ENCODE data around the gene SMAD1. TPM values are rescaled to one million over a fixed set of nuclear protein-coding genes. Genes with fewer than 3 reads are reported as not detected.

Gene SMAD1
- total RNA-seq, 1 donor from 2014 or later: 38.6 TPM

- Histone ChIP-seq H3K9ac (ENCODE audit: low read depth in 1 of 3, low read length in 3 of 3) (no peak overlapping the region), H3K4me1 (ENCODE audit: control insufficient read depth in 3 of 3, insufficient read depth in 3 of 3, low read length in 3 of 3) (peaks cover 10 to 17% (median 14%) of the 10 kb centered on the region in 3 donors), H3K9me3 (ENCODE audit: control insufficient read depth in 3 of 3, low read length in 3 of 3) (no peaks in the 10 kb centered on the region), H3K4me3 (ENCODE audit: low read length in 3 of 3) (no peak overlapping the region), H3K27ac (ENCODE audit: low read depth, low read length) (no peak overlapping the region), H3K36me3 (ENCODE audit: control insufficient read depth in 3 of 3, insufficient read depth in 3 of 3, low read length in 3 of 3) (no peaks in the 10 kb centered on the region), H3K27me3 (ENCODE audit: control insufficient read depth in 3 of 3, insufficient read depth in 3 of 3, low read length in 3 of 3) (no peaks in the 10 kb centered on the region)
These were observed 16.8 kb downstream of the SMAD1 start for GRCh38 chr4:145498430-145498829.

- Histone ChIP-seq H3K9me3 (ENCODE audit: control insufficient read depth in 3 of 3, low read length in 3 of 3) (no peaks in the 10 kb centered on the region), H3K9ac (ENCODE audit: low read depth in 1 of 3, low read length in 3 of 3) (peak overlapping the region in 1 of 3 donors; percentile 12), H3K27me3 (ENCODE audit: control insufficient read depth in 3 of 3, insufficient read depth in 3 of 3, low read length in 3 of 3) (no peaks in the 10 kb centered on the region), H3K36me3 (ENCODE audit: control insufficient read depth in 3 of 3, insufficient read depth in 3 of 3, low read length in 3 of 3) (no peaks in the 10 kb centered on the region), H3K4me3 (ENCODE audit: low read length in 3 of 3) (no peak overlapping the region), H3K27ac (ENCODE audit: low read depth, low read length) (peak overlapping the region; percentile 3), H3K4me1 (ENCODE audit: control insufficient read depth in 3 of 3, insufficient read depth in 3 of 3, low read length in 3 of 3) (peaks cover 8 to 17% (median 12%) of the 10 kb centered on the region in 3 donors)
These were observed 19.5 kb downstream of the SMAD1 start for GRCh38 chr4:145501051-145501660.

- Histone ChIP-seq H3K4me3 (ENCODE audit: low read length in 3 of 3) (no peak overlapping the region), H3K27me3 (ENCODE audit: control insufficient read depth in 3 of 3, insufficient read depth in 3 of 3, low read length in 3 of 3) (no peaks in the 10 kb centered on the region), H3K4me1 (ENCODE audit: control insufficient read depth in 3 of 3, insufficient read depth in 3 of 3, low read length in 3 of 3) (peaks cover 4 to 21% (median 12%) of the 10 kb centered on the region in 3 donors), H3K9me3 (ENCODE audit: control insufficient read depth in 3 of 3, low read length in 3 of 3) (no peaks in the 10 kb centered on the region), H3K36me3 (ENCODE audit: control insufficient read depth in 3 of 3, insufficient read depth in 3 of 3, low read length in 3 of 3) (no peaks in the 10 kb centered on the region), H3K9ac (ENCODE audit: low read depth in 1 of 3, low read length in 3 of 3) (peak overlapping the region in 1 of 3 donors; percentile 38), H3K27ac (ENCODE audit: low read depth, low read length) (peak overlapping the region; percentile 27)
These were observed 21.2 kb downstream of the SMAD1 start for GRCh38 chr4:145502809-145503208.

- Histone ChIP-seq H3K9me3 (ENCODE audit: control insufficient read depth in 3 of 3, low read length in 3 of 3) (no peaks in the 10 kb centered on the region), H3K9ac (ENCODE audit: low read depth in 1 of 3, low read length in 3 of 3) (peak overlapping the region in 1 of 3 donors; percentile 38), H3K4me1 (ENCODE audit: control insufficient read depth in 3 of 3, insufficient read depth in 3 of 3, low read length in 3 of 3) (peaks cover 4 to 21% (median 12%) of the 10 kb centered on the region in 3 donors), H3K27ac (ENCODE audit: low read depth, low read length) (peak overlapping the region; percentile 27), H3K27me3 (ENCODE audit: control insufficient read depth in 3 of 3, insufficient read depth in 3 of 3, low read length in 3 of 3) (no peaks in the 10 kb centered on the region), H3K4me3 (ENCODE audit: low read length in 3 of 3) (no peak overlapping the region), H3K36me3 (ENCODE audit: control insufficient read depth in 3 of 3, insufficient read depth in 3 of 3, low read length in 3 of 3) (no peaks in the 10 kb centered on the region)
These were observed 21.9 kb downstream of the SMAD1 start for GRCh38 chr4:145503486-145504072.

- Histone ChIP-seq H3K9ac (ENCODE audit: low read depth in 1 of 3, low read length in 3 of 3) (no peak overlapping the region), H3K27ac (ENCODE audit: low read depth, low read length) (no peak overlapping the region), H3K4me3 (ENCODE audit: low read length in 3 of 3) (no peak overlapping the region), H3K36me3 (ENCODE audit: control insufficient read depth in 3 of 3, insufficient read depth in 3 of 3, low read length in 3 of 3) (no peaks in the 10 kb centered on the region), H3K27me3 (ENCODE audit: control insufficient read depth in 3 of 3, insufficient read depth in 3 of 3, low read length in 3 of 3) (no peaks in the 10 kb centered on the region), H3K9me3 (ENCODE audit: control insufficient read depth in 3 of 3, low read length in 3 of 3) (no peaks in the 10 kb centered on the region), H3K4me1 (ENCODE audit: control insufficient read depth in 3 of 3, insufficient read depth in 3 of 3, low read length in 3 of 3) (peaks cover 4 to 8% (median 7%) of the 10 kb centered on the region in 3 donors)
These were observed 24.3 kb downstream of the SMAD1 start for GRCh38 chr4:145505995-145506394.

GRCh38 chr4:145507636-145508035 lies 26.0 kb downstream of the SMAD1 start:
- H3K9me3 ChIP-seq (ENCODE audit: control insufficient read depth in 3 of 3, low read length in 3 of 3): peaks cover 0 to 3% (median 0%) of the 10 kb centered on the region in 3 donors
- H3K4me1 ChIP-seq (ENCODE audit: control insufficient read depth in 3 of 3, insufficient read depth in 3 of 3, low read length in 3 of 3): peaks cover 0 to 8% (median 4%) of the 10 kb centered on the region in 3 donors
- H3K9ac ChIP-seq (ENCODE audit: low read depth in 1 of 3, low read length in 3 of 3): no peak overlapping the region
- H3K27me3 ChIP-seq (ENCODE audit: control insufficient read depth in 3 of 3, insufficient read depth in 3 of 3, low read length in 3 of 3): no peaks in the 10 kb centered on the region
- no peak overlapping the region for H3K27ac ChIP-seq (ENCODE audit: low read depth, low read length)
- H3K4me3 ChIP-seq (ENCODE audit: low read length in 3 of 3): no peak overlapping the region
- no peaks in the 10 kb centered on the region for H3K36me3 ChIP-seq (ENCODE audit: control insufficient read depth in 3 of 3, insufficient read depth in 3 of 3, low read length in 3 of 3)

- no peak overlapping the region for H3K9ac ChIP-seq (ENCODE audit: low read depth in 1 of 3, low read length in 3 of 3)
- H3K4me1 ChIP-seq (ENCODE audit: control insufficient read depth in 3 of 3, insufficient read depth in 3 of 3, low read length in 3 of 3): peaks cover 0 to 7% (median 3%) of the 10 kb centered on the region in 3 donors
- H3K9me3 ChIP-seq (ENCODE audit: control insufficient read depth in 3 of 3, low read length in 3 of 3): peaks cover 0 to 3% (median 0%) of the 10 kb centered on the region in 3 donors
- no peaks in the 10 kb centered on the region for H3K27me3 ChIP-seq (ENCODE audit: control insufficient read depth in 3 of 3, insufficient read depth in 3 of 3, low read length in 3 of 3)
- H3K27ac ChIP-seq (ENCODE audit: low read depth, low read length): no peak overlapping the region
- H3K4me3 ChIP-seq (ENCODE audit: low read length in 3 of 3): no peak overlapping the region
- peaks cover 0 to 5% (median 2%) of the 10 kb centered on the region in 3 donors for H3K36me3 ChIP-seq (ENCODE audit: control insufficient read depth in 3 of 3, insufficient read depth in 3 of 3, low read length in 3 of 3)
These were observed 30.4 kb downstream of the SMAD1 start for GRCh38 chr4:145511913-145512522.

GRCh38 chr4:145513020-145513621 lies 31.5 kb downstream of the SMAD1 start:
- Histone ChIP-seq H3K4me3 (ENCODE audit: low read length in 3 of 3) (no peak overlapping the region), H3K36me3 (ENCODE audit: control insufficient read depth in 3 of 3, insufficient read depth in 3 of 3, low read length in 3 of 3) (peaks cover 0 to 5% (median 2%) of the 10 kb centered on the region in 3 donors), H3K9ac (ENCODE audit: low read depth in 1 of 3, low read length in 3 of 3) (no peak overlapping the region), H3K27ac (ENCODE audit: low read depth, low read length) (no peak overlapping the region), H3K4me1 (ENCODE audit: control insufficient read depth in 3 of 3, insufficient read depth in 3 of 3, low read length in 3 of 3) (peaks cover 0 to 4% (median 3%) of the 10 kb centered on the region in 3 donors), H3K9me3 (ENCODE audit: control insufficient read depth in 3 of 3, low read length in 3 of 3) (peaks cover 0 to 3% (median 0%) of the 10 kb centered on the region in 3 donors), H3K27me3 (ENCODE audit: control insufficient read depth in 3 of 3, insufficient read depth in 3 of 3, low read length in 3 of 3) (no peaks in the 10 kb centered on the region)

- Histone ChIP-seq H3K27me3 (ENCODE audit: control insufficient read depth in 3 of 3, insufficient read depth in 3 of 3, low read length in 3 of 3) (no peaks in the 10 kb centered on the region), H3K4me3 (ENCODE audit: low read length in 3 of 3) (no peak overlapping the region), H3K27ac (ENCODE audit: low read depth, low read length) (no peak overlapping the region), H3K9me3 (ENCODE audit: control insufficient read depth in 3 of 3, low read length in 3 of 3) (no peaks in the 10 kb centered on the region), H3K36me3 (ENCODE audit: control insufficient read depth in 3 of 3, insufficient read depth in 3 of 3, low read length in 3 of 3) (no peaks in the 10 kb centered on the region), H3K4me1 (ENCODE audit: control insufficient read depth in 3 of 3, insufficient read depth in 3 of 3, low read length in 3 of 3) (peaks cover 3 to 9% (median 6%) of the 10 kb centered on the region in 3 donors), H3K9ac (ENCODE audit: low read depth in 1 of 3, low read length in 3 of 3) (no peak overlapping the region)
These were observed 38.5 kb downstream of the SMAD1 start for GRCh38 chr4:145520172-145520571.

- Histone ChIP-seq H3K4me3 (ENCODE audit: low read length in 3 of 3) (no peak overlapping the region), H3K27ac (ENCODE audit: low read depth, low read length) (no peak overlapping the region), H3K9ac (ENCODE audit: low read depth in 1 of 3, low read length in 3 of 3) (no peak overlapping the region), H3K9me3 (ENCODE audit: control insufficient read depth in 3 of 3, low read length in 3 of 3) (no peaks in the 10 kb centered on the region), H3K36me3 (ENCODE audit: control insufficient read depth in 3 of 3, insufficient read depth in 3 of 3, low read length in 3 of 3) (no peaks in the 10 kb centered on the region), H3K4me1 (ENCODE audit: control insufficient read depth in 3 of 3, insufficient read depth in 3 of 3, low read length in 3 of 3) (peaks cover 5 to 13% (median 12%) of the 10 kb centered on the region in 3 donors), H3K27me3 (ENCODE audit: control insufficient read depth in 3 of 3, insufficient read depth in 3 of 3, low read length in 3 of 3) (no peaks in the 10 kb centered on the region)
These were observed 39.6 kb downstream of the SMAD1 start for GRCh38 chr4:145521282-145521681.

Data from skeletal muscle tissue (tissue), 4 donors.